ENCODE data around the gene KRTAP12-4. TPM values are rescaled to one million over a fixed set of nuclear protein-coding genes. Genes with fewer than 3 reads are reported as not detected.
"Not testable (repeated sequence)": the region's sequence is repeated elsewhere in the genome, so short reads cannot be mapped to it uniquely, and the experiment has no call there.

The KRTAP12-4 gene
- total and polyA plus RNA-seq, 2 experiments from 2014 or later: not detected

DNA sequence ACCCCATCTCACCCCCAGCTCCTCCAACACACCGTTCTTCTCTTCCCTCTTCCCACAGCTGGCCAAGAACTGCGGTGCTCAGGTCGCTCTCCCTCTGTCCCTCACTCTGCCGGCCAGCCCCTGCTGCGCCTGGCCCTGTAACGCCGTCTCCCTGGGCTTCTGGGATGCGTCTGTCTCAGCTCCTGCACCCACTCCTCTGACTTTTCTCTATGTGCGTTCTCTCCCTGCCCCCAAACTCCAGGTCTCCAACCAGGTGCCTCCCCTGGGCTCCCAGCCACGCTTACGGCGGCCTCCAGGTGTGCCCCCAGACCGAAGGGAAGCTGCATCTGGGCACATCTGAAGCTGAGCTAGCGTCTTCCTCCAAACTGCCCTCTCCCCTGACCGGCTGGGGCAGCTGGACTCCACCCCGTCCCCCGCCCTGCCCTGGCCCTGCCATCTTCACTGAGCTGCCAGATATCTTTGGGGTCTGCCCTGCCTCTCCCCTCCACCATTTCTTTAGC lies 45.1 kb upstream of the KRTAP12-4 start:
- Histone ChIP-seq H3F3A (ENCODE audit: insufficient read depth) (no peaks in the 10 kb centered on the region), H3K36me3 (ENCODE audit: low read depth) (no peaks in the 10 kb centered on the region), H3K9me3 (ENCODE audit: low read depth) (no peaks in the 10 kb centered on the region), H2AFZ (no peak overlapping the region), H3K27ac (no peak overlapping the region), H3K4me2 (ENCODE audit: unreplicated experiment) (no peak overlapping the region), H3K9ac (no peak overlapping the region), H4K20me1 (ENCODE audit: insufficient read depth) (no peaks in the 10 kb centered on the region), H3K4me3 (no peak overlapping the region), H3K79me2 (ENCODE audit: insufficient read depth) (no peaks in the 10 kb centered on the region), H3K4me1 (ENCODE audit: insufficient read depth) (no peaks in the 10 kb centered on the region), H3K9me2 (ENCODE audit: insufficient read depth) (no peaks in the 10 kb centered on the region), H3K27me3 (replicated peaks; ENCODE audit: insufficient read depth) (peaks cover 77% of the 10 kb centered on the region)
- no peak for DNase-seq
- in situ Hi-C loops (cut with MboI): no loop called here
- 12 to 18% methylated on average over 16 to 17 of the region's 17 CpGs for WGBS, 2 experiments (ENCODE audit: low coverage in 1 of 2, low lambda C conversion rate in 2 of 2, missing lambda C conversion rate in 2 of 2)
- no peak for TF ChIP-seq EZH2 (IDR thresholded peaks at IDR 0.05; ENCODE audit: insufficient read depth, poor library complexity, severe bottlenecking)
- no peak for TF ChIP-seq EZH2phosphoT487 (IDR thresholded peaks at IDR 0.05; ENCODE audit: insufficient read depth, low read depth)

GRCh38 chr21:44697811-44698734 lies 43.6 kb upstream of the KRTAP12-4 start:
- 20 to 23% methylated on average over 24 to 35 of the region's 35 CpGs for WGBS, 2 experiments (ENCODE audit: low coverage in 1 of 2, low lambda C conversion rate in 2 of 2, missing lambda C conversion rate in 2 of 2)
- no peak overlapping the region for H3K4me3 ChIP-seq
- in situ Hi-C loops (cut with MboI): no loop called here
- H3K27me3 ChIP-seq (replicated peaks; ENCODE audit: insufficient read depth): peaks cover 63% of the 10 kb centered on the region
- H3K27ac ChIP-seq: no peak overlapping the region
- no peaks in the 10 kb centered on the region for H3K9me3 ChIP-seq (ENCODE audit: low read depth)
- H3F3A ChIP-seq (ENCODE audit: insufficient read depth): no peaks in the 10 kb centered on the region
- no peak for DNase-seq
- TF ChIP-seq EZH2 (IDR thresholded peaks at IDR 0.05; ENCODE audit: insufficient read depth, poor library complexity, severe bottlenecking) (no peak), EZH2phosphoT487 (IDR thresholded peaks at IDR 0.05; ENCODE audit: insufficient read depth, low read depth) (no peak)
- H2AFZ ChIP-seq: no peak overlapping the region
- H4K20me1 ChIP-seq (ENCODE audit: insufficient read depth): no peaks in the 10 kb centered on the region
- no peaks in the 10 kb centered on the region for H3K79me2 ChIP-seq (ENCODE audit: insufficient read depth)
- H3K36me3 ChIP-seq (ENCODE audit: low read depth): no peaks in the 10 kb centered on the region
- H3K4me1 ChIP-seq (ENCODE audit: insufficient read depth): no peaks in the 10 kb centered on the region
- H3K4me2 ChIP-seq (ENCODE audit: unreplicated experiment): no peak overlapping the region
- H3K9me2 ChIP-seq (ENCODE audit: insufficient read depth): no peaks in the 10 kb centered on the region
- no peak overlapping the region for H3K9ac ChIP-seq

GRCh38 chr21:44697172-44697810 lies 42.8 kb upstream of the KRTAP12-4 start, which contains the start of gene KRTAP10-12:
Gene KRTAP10-12, plus strand, starts transcription at chr21:44697172. Its CDS starts 30 bp downstream, at chr21:44697202.
- H3K9me2 ChIP-seq (ENCODE audit: insufficient read depth); H3K4me1 ChIP-seq (ENCODE audit: insufficient read depth); H3K27ac ChIP-seq; H2AFZ ChIP-seq; H4K20me1 ChIP-seq (ENCODE audit: insufficient read depth); H3K4me2 ChIP-seq (ENCODE audit: unreplicated experiment); H3K9me3 ChIP-seq (ENCODE audit: low read depth); H3F3A ChIP-seq (ENCODE audit: insufficient read depth); H3K4me3 ChIP-seq; DNase-seq; in situ Hi-C loops (cut with MboI); H3K36me3 ChIP-seq (ENCODE audit: low read depth); H3K79me2 ChIP-seq (ENCODE audit: insufficient read depth); H3K9ac ChIP-seq: not testable (repeated sequence)
- H3K27me3 ChIP-seq (replicated peaks; ENCODE audit: insufficient read depth): peaks cover 55% of the 10 kb centered on the region
- 13 to 16% methylated on average over 12 to 21 of the region's 21 CpGs for WGBS, 2 experiments (ENCODE audit: low coverage in 1 of 2, low lambda C conversion rate in 2 of 2, missing lambda C conversion rate in 2 of 2)

DNA sequence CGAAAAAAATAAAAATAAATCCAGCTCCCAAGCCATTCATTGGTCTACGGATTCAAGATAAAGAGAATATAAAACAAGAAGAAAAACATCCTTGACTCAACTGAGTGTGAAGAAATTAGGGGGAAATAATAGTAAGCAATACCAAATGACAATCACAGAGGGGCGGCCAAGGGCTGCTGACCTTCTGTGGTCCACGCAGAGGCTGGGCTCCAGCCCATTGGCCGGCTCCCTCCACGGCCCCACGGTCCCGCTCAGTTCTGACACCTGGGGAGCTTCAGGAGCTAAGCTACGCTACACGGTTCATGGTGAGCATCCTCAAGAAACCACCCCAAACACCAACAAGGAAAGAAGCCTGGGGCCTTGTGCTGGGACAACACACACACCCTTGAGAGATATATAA lies 42.1 kb upstream of the KRTAP12-4 start:
- H3K9me3 ChIP-seq (ENCODE audit: low read depth): no peaks in the 10 kb centered on the region

More for the DNA sequence above, 42.1 kb upstream of the KRTAP12-4 start:
- H3K4me1 ChIP-seq (ENCODE audit: insufficient read depth): no peaks in the 10 kb centered on the region
- H3K9me2 ChIP-seq (ENCODE audit: insufficient read depth): no peaks in the 10 kb centered on the region
- H4K20me1 ChIP-seq (ENCODE audit: insufficient read depth): no peaks in the 10 kb centered on the region
- in situ Hi-C loops (cut with MboI): no loop called here
- H3K4me3 ChIP-seq: no peak overlapping the region
- 42 to 48% methylated on average over 7 to 10 of the region's 10 CpGs for WGBS, 2 experiments (ENCODE audit: low coverage in 1 of 2, low lambda C conversion rate in 2 of 2, missing lambda C conversion rate in 2 of 2)
- no peak for DNase-seq
- no peak for TF ChIP-seq EZH2 (IDR thresholded peaks at IDR 0.05; ENCODE audit: insufficient read depth, poor library complexity, severe bottlenecking)
- no peak for TF ChIP-seq EZH2phosphoT487 (IDR thresholded peaks at IDR 0.05; ENCODE audit: insufficient read depth, low read depth)
- no peak overlapping the region for H3K27ac ChIP-seq
- H3K4me2 ChIP-seq (ENCODE audit: unreplicated experiment): no peak overlapping the region
- no peak overlapping the region for H3K9ac ChIP-seq
- H3K36me3 ChIP-seq (ENCODE audit: low read depth): no peaks in the 10 kb centered on the region
- peaks cover 54% of the 10 kb centered on the region for H3K27me3 ChIP-seq (replicated peaks; ENCODE audit: insufficient read depth)
- H3K79me2 ChIP-seq (ENCODE audit: insufficient read depth): no peaks in the 10 kb centered on the region
- no peaks in the 10 kb centered on the region for H3F3A ChIP-seq (ENCODE audit: insufficient read depth)
- H2AFZ ChIP-seq: no peak overlapping the region
